CD4-positive, alpha-beta T cell (primary cell): ENCODE data around the gene POLA2. TPM values are rescaled to one million over a fixed set of nuclear protein-coding genes. Genes with fewer than 3 reads are reported as not detected.

Experiments used
- ATAC-seq: fragments of 200-7000 bp; cut with Tn5 transposase; one replicate; pipeline ENCODE4 v1.10.0; 2022; ENCODE audit warnings: mild to moderate bottlenecking; ENCODE audit not compliant: poor library complexity
- CTCF ChIA-PET: fragments of 350-600 bp; sonication (Branson Sonifier 250); formaldehyde crosslinking; loops from one replicate; lab custom pipeline; 2021; ENCODE audit warnings: antibody characterized with exemption, inconsistent platforms; lab: Charles Lee
- POLR2A ChIA-PET: fragments of 350-600 bp; sonication (Branson Sonifier 250); formaldehyde crosslinking; loops from one replicate; lab custom pipeline; 2021; ENCODE audit warnings: antibody characterized with exemption, inconsistent platforms; lab: Charles Lee
- DNase-seq, 14 experiments: peaks; one replicate each; pipeline ENCODE4 v3.0.0-alpha.2; 2013 to 2020; ENCODE audit warnings: mixed read lengths in 2 of 14
- H3K27ac ChIP-seq, 2 donors: one replicate each; pipeline versions ENCODE4 v1.5.1 to v1.7.0; 2013; ENCODE audit warnings: low read length in 2 of 2, low read depth in 1 of 2, mild to moderate bottlenecking in 1 of 2
- H3K27me3 ChIP-seq, 2 experiments: 1 replicate in 1 of 2; 2 replicates in 1 of 2; pipeline versions ENCODE4 v1.6.1 to v1.7.0; 2013; ENCODE audit warnings: low read length in 2 of 2, control low read depth in 1 of 2, mild to moderate bottlenecking in 1 of 2, moderate library complexity in 1 of 2; ENCODE audit not compliant: insufficient read depth in 2 of 2, control insufficient read depth in 1 of 2
- H3K36me3 ChIP-seq: one replicate; pipeline ENCODE4 v1.6.1; 2013; ENCODE audit warnings: low read length, control low read depth; ENCODE audit not compliant: insufficient read depth
- H3K4me1 ChIP-seq: one replicate; pipeline ENCODE4 v1.6.1; 2013; ENCODE audit warnings: low read length, control low read depth; ENCODE audit not compliant: insufficient read depth
- H3K4me3 ChIP-seq: one replicate; pipeline ENCODE4 v1.5.1; 2013; ENCODE audit warnings: mild to moderate bottlenecking, low read length, moderate library complexity
- H3K9me3 ChIP-seq, 2 experiments: 1 replicate in 1 of 2; 2 replicates in 1 of 2; pipeline versions ENCODE4 v1.6.1 to v1.7.0; 2013; ENCODE audit warnings: low read length in 2 of 2, mild to moderate bottlenecking in 2 of 2, control low read depth in 1 of 2, moderate library complexity in 1 of 2; ENCODE audit not compliant: control insufficient read depth in 1 of 2, insufficient read depth in 1 of 2
- H3K27ac Mint-ChIP-seq: one replicate; pipeline ENCODE4 v1.8.0; 2020; ENCODE audit warnings: mixed read lengths
- H3K27me3 Mint-ChIP-seq: one replicate; pipeline ENCODE4 v1.8.0; 2021; ENCODE audit warnings: mixed read lengths
- H3K36me3 Mint-ChIP-seq: one replicate; pipeline ENCODE4 v1.8.0; 2021; ENCODE audit warnings: low read depth, mixed read lengths
- H3K4me1 Mint-ChIP-seq: one replicate; pipeline ENCODE4 v1.8.0; 2021; ENCODE audit warnings: low read depth, mixed read lengths
- H3K4me3 Mint-ChIP-seq: one replicate; pipeline ENCODE4 v1.8.0; 2020; ENCODE audit warnings: mild to moderate bottlenecking, mixed read lengths
- H3K9me3 Mint-ChIP-seq: one replicate; pipeline ENCODE4 v1.8.0; 2020; ENCODE audit warnings: mixed read lengths
- CTCF ChIP-seq: fragments of 200-600 bp; IDR thresholded peaks from one replicate; pipeline ENCODE4 v1.8.0; 2022; ENCODE audit warnings: antibody characterized with exemption, mild to moderate bottlenecking
- intact Hi-C, 2 experiments: fragments of 100-400 bp; cut with DNase I in 1 of 2; cut with micrococcal nuclease in 1 of 2; formaldehyde crosslinking; loops; one replicate each; pipeline versions ENCODE4 v1.15.1 to v1.9.0; 2023 to 2025; cut with DNase I, micrococcal nuclease
- total RNA-seq, 174 experiments: library from RNA in 2 of 174; stranded (reverse) in 2 of 174; gene quantifications; one replicate each; pipeline ENCODE4 v1.2.3 and lab custom pipeline; 2021 to 2026

POLA2 gene
- total RNA-seq, 2 experiments from 2014 or later, result 9.6 to 10.6 TPM

- no peak for TF ChIP-seq CTCF
- ChIA-PET POLR2A (no interaction called here), CTCF (interaction anchor here (1.0 to 1.2 kb wide), 2 partner anchors 22 to 200 kb away, joined by 3 read pairs; no protein-coding TSS in a partner anchor)
- Histone ChIP-seq H3K27me3 (peaks cover 0 to 2% of the 10 kb centered on the region in 2 experiments), H3K4me3 (no peak overlapping the region), H3K27ac (no peak overlapping the region), H3K36me3 (no peaks in the 10 kb centered on the region), H3K4me1 (peaks cover 17% of the 10 kb centered on the region), H3K9me3 (no peaks in the 10 kb centered on the region)
- Mint-ChIP-seq H3K36me3 (no peaks in the 10 kb centered on the region), H3K9me3 (no peaks in the 10 kb centered on the region), H3K4me1 (peaks cover 8% of the 10 kb centered on the region), H3K27me3 (no peaks in the 10 kb centered on the region), H3K27ac (no peak overlapping the region), H3K4me3 (no peak overlapping the region)
- DNase-seq (no peak), ATAC-seq (no peak)
- intact Hi-C loops, result loop anchor here (5.0 to 10.0 kb wide), 2 partner anchors 296 to 298 kb away; partner anchors contain the start of gene ARL2 (in 2 of the 2)
These were observed 49.0 kb downstream of the POLA2 start for GRCh38 chr11:65310736-65311135.

DNA sequence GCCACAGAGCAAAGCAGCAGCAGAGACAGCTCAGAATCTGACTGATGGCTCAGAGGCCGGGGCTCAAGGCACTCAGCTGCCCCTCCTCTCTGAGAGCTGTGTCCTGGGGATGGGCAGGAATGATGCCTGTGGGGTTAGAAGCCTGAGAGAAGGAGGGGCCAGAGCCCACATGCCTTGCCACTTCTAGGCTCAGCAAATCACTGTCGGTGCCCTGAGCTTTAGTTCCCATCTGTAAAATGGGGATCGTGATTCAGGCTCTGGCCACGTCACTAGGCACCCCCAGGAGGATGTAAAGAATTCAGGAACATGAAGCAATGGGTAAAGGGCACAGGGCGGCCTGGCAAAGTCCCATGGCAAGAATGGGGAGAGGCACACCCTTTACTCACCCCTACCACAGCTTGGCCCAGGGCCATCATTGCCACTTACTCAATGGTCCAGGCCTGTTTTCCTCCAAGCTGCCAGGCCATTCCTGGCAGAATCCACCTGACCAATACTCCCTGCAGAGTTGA is 49.5 kb downstream of the POLA2 start:
- ATAC-seq (no peak), DNase-seq (peak in 1 of 14 experiments; percentile 37)
- no peak for TF ChIP-seq CTCF
- Mint-ChIP-seq H3K4me3 (no peak overlapping the region), H3K9me3 (no peaks in the 10 kb centered on the region), H3K36me3 (no peaks in the 10 kb centered on the region), H3K4me1 (peaks cover 12% of the 10 kb centered on the region), H3K27me3 (no peaks in the 10 kb centered on the region), H3K27ac (no peak overlapping the region)
- no peaks in the 10 kb centered on the region for H3K36me3 ChIP-seq
- ChIA-PET POLR2A (no interaction called here), CTCF (interaction anchor here (0.7 to 1.2 kb wide), 3 partner anchors 21 to 1127 kb away, joined by 3 read pairs; partner anchors contain the start of gene MRPL11)
- H3K4me1 ChIP-seq, result peaks cover 21% of the 10 kb centered on the region
- no peaks in the 10 kb centered on the region for H3K9me3 ChIP-seq
- no peak overlapping the region for H3K27ac ChIP-seq
- no peak overlapping the region for H3K4me3 ChIP-seq
- H3K27me3 ChIP-seq, result peaks cover 0 to 2% of the 10 kb centered on the region in 2 experiments
- intact Hi-C loops, result loop anchor here (5.0 to 10.0 kb wide), 2 partner anchors 296 to 299 kb away; partner anchors contain the start of gene ARL2 (in 2 of the 2)

DNA sequence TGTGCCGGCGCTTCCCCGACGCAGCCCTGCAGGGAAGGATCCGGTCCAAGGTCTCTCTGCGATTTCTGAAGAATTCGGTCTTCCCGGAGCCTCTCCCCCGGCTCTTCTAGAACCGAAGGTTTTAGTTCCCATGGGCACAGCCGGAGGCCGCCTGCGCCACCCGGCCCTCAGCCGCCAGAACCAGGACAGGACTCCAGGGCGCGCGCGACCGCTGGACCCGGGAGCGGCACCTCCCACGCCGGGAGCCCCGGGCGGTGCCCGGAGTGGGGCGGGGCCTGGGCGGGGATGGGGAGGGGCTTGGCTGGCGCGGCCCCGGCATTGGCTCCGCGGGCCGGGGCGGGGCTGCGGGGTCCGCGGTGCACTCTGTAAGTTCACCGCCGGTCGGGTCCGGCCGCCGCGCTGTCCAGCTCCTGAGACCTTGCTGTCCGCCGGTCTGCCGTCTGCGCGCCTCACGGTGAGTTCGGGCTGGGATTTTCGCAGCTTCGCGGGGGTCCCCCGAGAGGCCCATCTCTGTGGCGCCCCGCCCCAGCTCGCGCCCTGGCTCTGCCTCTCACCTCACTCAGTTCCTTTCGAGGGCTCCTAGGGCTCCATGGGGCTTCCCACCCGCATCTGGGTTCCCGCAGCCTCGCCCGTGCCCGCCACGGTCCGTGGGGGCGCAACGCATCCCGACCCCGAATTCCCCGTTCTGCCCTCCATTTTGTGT is 52.9 kb downstream of the POLA2 start, which contains the start of gene CDC42EP2:
Gene CDC42EP2, plus strand, starts transcription at position 366 of the 703 bp plus-strand sequence. CDS start 6,033 bp downstream, outside the sequence.
- Histone ChIP-seq H3K4me3 (peak within 1 kb of the TSS; percentile 90), H3K27me3 (peaks cover 0 to 2% of the 10 kb centered on the region in 2 experiments), H3K27ac (no peak within 1 kb of the TSS), H3K36me3 (no peaks in the 10 kb centered on the region), H3K9me3 (no peaks in the 10 kb centered on the region), H3K4me1 (peaks cover 21% of the 10 kb centered on the region)
- Mint-ChIP-seq H3K4me1 (peaks cover 12% of the 10 kb centered on the region), H3K27me3 (no peaks in the 10 kb centered on the region), H3K27ac (no peak within 1 kb of the TSS), H3K9me3 (no peaks in the 10 kb centered on the region), H3K4me3 (peak within 1 kb of the TSS; percentile 86), H3K36me3 (no peaks in the 10 kb centered on the region)
- DNase-seq (peak; percentile 35 to 86 (median 72)), ATAC-seq (peak; percentile 89)
- ChIA-PET CTCF (interaction anchor here (0.7 to 5.2 kb wide), 14 partner anchors 9 to 301 kb away, joined by 3 to 55 read pairs (median 4); partner anchors contain the start of genes ARL2, DPF2 and TIGD3), POLR2A (interaction anchor here (0.6 to 3.8 kb wide), 11 partner anchors 15 to 1043 kb away, joined by 3 to 16 read pairs (median 11); partner anchors contain the start of genes DPF2, MALAT1, POLA2 and SYVN1)
- TF ChIP-seq CTCF, result no peak
- intact Hi-C loops, result loop anchor here (1.0 to 10.0 kb wide), 7 partner anchors 18 to 302 kb away; partner anchors contain the start of genes ARL2 (in 2 of the 2) and DPF2 (in 1 of the 2)
